Parathyroid adenoma (tissue), 2 donors: ENCODE data around the gene KLRC3.
"Not testable (repeated sequence)": the region's sequence is repeated elsewhere in the genome, so short reads cannot be mapped to it uniquely, and the experiment has no call there.

Experiments
- H2AFZ ChIP-seq: fragments of 300-600 bp; sonication (generic); one replicate; pipeline ENCODE4 v1.7.0; 2017; ENCODE audit warnings: antibody characterized with exemption, mild to moderate bottlenecking
- H3K27ac ChIP-seq: fragments of 300-600 bp; sonication (generic); one replicate; pipeline ENCODE4 v1.7.0; 2017
- H3K27me3 ChIP-seq: fragments of 300-600 bp; sonication (generic); one replicate; pipeline ENCODE4 v1.7.0; 2017; ENCODE audit warnings: low read length; ENCODE audit not compliant: control insufficient read depth, insufficient read depth
- H3K36me3 ChIP-seq: fragments of 300-600 bp; sonication (generic); one replicate; pipeline ENCODE4 v1.7.0; 2017; ENCODE audit warnings: low read length; ENCODE audit not compliant: control insufficient read depth, insufficient read depth
- H3K4me1 ChIP-seq: fragments of 300-600 bp; sonication (generic); one replicate; pipeline ENCODE4 v1.7.0; 2017; ENCODE audit warnings: control low read depth
- H3K4me2 ChIP-seq: fragments of 300-600 bp; sonication (generic); one replicate; pipeline ENCODE4 v1.7.0; 2017; ENCODE audit warnings: low read length
- H3K4me3 ChIP-seq: fragments of 300-600 bp; sonication (generic); one replicate; pipeline ENCODE4 v1.7.0; 2017; ENCODE audit warnings: low read depth, low read length
- H3K79me2 ChIP-seq: fragments of 300-600 bp; sonication (generic); one replicate; pipeline ENCODE4 v1.7.0; 2017; ENCODE audit warnings: control low read depth
- H3K9ac ChIP-seq: fragments of 300-600 bp; sonication (generic); one replicate; pipeline ENCODE4 v1.7.0; 2017; ENCODE audit warnings: mild to moderate bottlenecking
- H3K9me3 ChIP-seq: fragments of 300-600 bp; sonication (generic); one replicate; pipeline ENCODE4 v1.7.0; 2017; ENCODE audit warnings: low read length; ENCODE audit not compliant: control insufficient read depth
- TF ChIP-seq, protein P1 (sequence below): fragments of 300-600 bp; sonication (generic); IDR thresholded peaks from one replicate; pipeline ENCODE4 v1.7.0; 2017; ENCODE audit warnings: antibody characterized with exemption, mild to moderate bottlenecking
- donor health status: primary hyperparathyroidism.

The KLRC3 gene

DNA sequence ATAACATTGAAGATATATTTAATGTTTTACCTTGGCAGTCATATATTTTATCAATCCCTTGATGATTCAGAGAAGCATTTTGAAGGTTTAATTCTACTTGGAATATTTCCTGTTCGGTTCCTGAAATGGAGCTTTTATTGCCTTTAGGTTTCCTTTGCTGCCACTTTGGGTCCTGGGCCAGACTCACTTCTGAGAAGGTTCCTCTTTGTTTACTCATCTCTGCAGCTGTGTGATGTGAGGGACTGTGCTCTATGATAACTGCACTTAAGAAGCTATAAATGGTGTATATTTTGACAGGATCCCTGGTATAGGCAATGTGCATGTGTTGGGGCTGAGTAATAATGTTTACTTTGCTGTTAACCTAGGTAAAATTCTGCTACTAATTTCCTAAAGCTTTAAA lies at the start of gene KLRC3:
Gene KLRC3, minus strand, starts transcription at position 262 of the 400 bp plus-strand sequence. Its CDS starts 45 bp downstream, at position 217.
- not testable (repeated sequence) for H3K27me3 ChIP-seq, H3K36me3 ChIP-seq, H3K79me2 ChIP-seq, H3K4me1 ChIP-seq, H3K4me3 ChIP-seq, H3K27ac ChIP-seq, H3K9me3 ChIP-seq, H2AFZ ChIP-seq, H3K9ac ChIP-seq, H3K4me2 ChIP-seq

DNA sequence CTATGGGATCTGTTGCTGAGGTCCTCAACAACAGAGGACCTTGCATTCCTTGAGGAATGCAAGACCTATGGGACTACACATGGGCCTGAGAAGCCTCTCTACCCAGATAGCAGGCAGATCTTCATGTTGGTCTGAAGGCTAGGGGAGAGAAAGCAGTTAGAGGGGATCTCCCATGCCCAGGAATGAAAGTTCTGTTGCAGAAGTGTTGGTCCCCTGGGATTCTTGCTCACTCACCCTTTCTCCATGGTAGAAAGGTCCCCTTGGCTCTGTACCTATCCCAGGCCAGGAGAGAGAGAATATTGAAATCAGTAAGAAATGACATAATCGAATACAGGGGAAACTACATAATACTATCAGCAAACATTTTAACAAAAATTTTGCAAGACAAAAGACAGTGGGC lies 49.3 kb upstream of the KLRC3 start:
- H3K4me1 ChIP-seq: no peaks in the 10 kb centered on the region
- no peaks in the 10 kb centered on the region for H3K79me2 ChIP-seq
- H3K27me3 ChIP-seq: no peaks in the 10 kb centered on the region

DNA sequence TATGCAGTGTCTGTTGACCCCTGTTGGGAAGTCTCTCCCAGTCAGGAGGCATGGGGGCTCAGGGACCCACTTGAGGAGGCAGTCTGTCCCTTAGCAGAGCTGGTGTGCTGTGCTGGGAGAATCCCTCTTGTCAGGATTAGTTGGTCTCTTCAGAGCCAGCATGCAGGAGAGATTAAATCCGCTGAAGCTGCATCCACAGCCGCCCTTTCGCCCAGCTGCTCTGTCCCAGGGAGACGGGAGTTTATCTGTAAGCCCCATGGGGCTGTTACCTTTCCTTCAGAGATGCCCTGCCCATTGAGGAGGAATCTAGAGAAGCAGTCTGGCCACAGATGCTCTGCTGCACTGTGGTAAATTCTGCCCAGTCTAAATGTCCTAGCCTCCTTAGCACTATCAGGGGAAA lies 45.9 kb upstream of the KLRC3 start:
- H3K36me3 ChIP-seq: no peaks in the 10 kb centered on the region
- TF ChIP-seq, protein P1, sequence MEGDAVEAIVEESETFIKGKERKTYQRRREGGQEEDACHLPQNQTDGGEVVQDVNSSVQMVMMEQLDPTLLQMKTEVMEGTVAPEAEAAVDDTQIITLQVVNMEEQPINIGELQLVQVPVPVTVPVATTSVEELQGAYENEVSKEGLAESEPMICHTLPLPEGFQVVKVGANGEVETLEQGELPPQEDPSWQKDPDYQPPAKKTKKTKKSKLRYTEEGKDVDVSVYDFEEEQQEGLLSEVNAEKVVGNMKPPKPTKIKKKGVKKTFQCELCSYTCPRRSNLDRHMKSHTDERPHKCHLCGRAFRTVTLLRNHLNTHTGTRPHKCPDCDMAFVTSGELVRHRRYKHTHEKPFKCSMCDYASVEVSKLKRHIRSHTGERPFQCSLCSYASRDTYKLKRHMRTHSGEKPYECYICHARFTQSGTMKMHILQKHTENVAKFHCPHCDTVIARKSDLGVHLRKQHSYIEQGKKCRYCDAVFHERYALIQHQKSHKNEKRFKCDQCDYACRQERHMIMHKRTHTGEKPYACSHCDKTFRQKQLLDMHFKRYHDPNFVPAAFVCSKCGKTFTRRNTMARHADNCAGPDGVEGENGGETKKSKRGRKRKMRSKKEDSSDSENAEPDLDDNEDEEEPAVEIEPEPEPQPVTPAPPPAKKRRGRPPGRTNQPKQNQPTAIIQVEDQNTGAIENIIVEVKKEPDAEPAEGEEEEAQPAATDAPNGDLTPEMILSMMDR: no peak
- no peak overlapping the region for H3K27ac ChIP-seq
- H3K27me3 ChIP-seq: no peaks in the 10 kb centered on the region
- no peak overlapping the region for H2AFZ ChIP-seq
- no peak overlapping the region for H3K9ac ChIP-seq
- no peak overlapping the region for H3K4me3 ChIP-seq
- H3K79me2 ChIP-seq: no peaks in the 10 kb centered on the region
- H3K4me1 ChIP-seq: no peaks in the 10 kb centered on the region
- H3K9me3 ChIP-seq: no peaks in the 10 kb centered on the region
- no peak overlapping the region for H3K4me2 ChIP-seq

More for the DNA sequence above, 49.3 kb upstream of the KLRC3 start:
- H3K36me3 ChIP-seq: no peaks in the 10 kb centered on the region
- no peaks in the 10 kb centered on the region for H3K9me3 ChIP-seq
- H2AFZ ChIP-seq: no peak overlapping the region
- no peak overlapping the region for H3K27ac ChIP-seq
- H3K4me2 ChIP-seq: no peak overlapping the region
- TF ChIP-seq, protein P1: no peak
- no peak overlapping the region for H3K4me3 ChIP-seq
- H3K9ac ChIP-seq: no peak overlapping the region

DNA sequence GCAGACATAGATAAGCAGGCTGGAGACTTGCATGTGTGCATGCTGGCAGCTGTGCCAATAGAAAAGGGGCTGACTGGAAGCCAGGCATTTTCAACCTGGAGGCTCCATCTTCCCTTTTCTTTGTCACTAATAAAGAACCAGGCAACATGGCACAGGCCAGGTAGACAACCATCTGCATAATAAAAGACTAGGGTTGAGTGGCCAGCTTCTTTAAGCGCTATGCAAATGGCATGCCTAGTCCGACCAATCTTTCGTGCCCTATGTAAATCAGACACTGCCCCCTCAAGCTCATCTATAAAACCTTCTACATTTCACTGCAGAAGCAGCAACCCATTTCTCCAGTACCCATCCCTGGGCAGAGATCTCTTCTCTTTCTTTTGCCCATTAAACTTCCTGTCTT lies 37.4 kb upstream of the KLRC3 start:
- TF ChIP-seq, protein P1: no peak
- Histone ChIP-seq H3K4me1 (no peaks in the 10 kb centered on the region), H3K9me3 (peaks cover 3% of the 10 kb centered on the region), H3K79me2 (no peaks in the 10 kb centered on the region), H3K9ac (no peak overlapping the region), H3K4me2 (no peak overlapping the region), H3K27ac (no peak overlapping the region), H3K27me3 (no peaks in the 10 kb centered on the region), H3K36me3 (no peaks in the 10 kb centered on the region), H2AFZ (no peak overlapping the region), H3K4me3 (no peak overlapping the region)

DNA sequence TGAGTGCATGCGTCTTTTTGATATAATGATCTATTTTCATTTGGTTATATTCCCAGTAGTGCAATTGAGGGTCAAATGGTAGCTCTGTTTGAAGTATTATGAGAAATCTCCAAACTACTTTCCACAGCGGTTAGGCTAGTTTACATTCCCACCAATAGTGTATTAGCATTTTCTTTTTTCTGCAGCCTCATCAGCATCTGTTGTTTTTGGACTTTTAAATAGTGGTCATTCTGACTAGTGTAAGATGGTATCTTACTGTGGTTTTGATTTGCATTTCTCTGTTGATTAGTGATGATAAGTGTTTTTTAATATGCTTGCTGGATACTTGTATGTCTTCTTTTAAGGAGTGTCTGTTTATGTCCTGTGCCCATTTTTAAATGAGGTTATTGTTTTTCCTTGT lies 36.5 kb upstream of the KLRC3 start:
- Histone ChIP-seq H3K27me3 (no peaks in the 10 kb centered on the region), H2AFZ (no peak overlapping the region), H3K79me2 (no peaks in the 10 kb centered on the region), H3K9ac (no peak overlapping the region), H3K4me1 (no peaks in the 10 kb centered on the region), H3K4me3 (no peak overlapping the region), H3K4me2 (no peak overlapping the region), H3K36me3 (no peaks in the 10 kb centered on the region), H3K9me3 (peaks cover 3% of the 10 kb centered on the region), H3K27ac (no peak overlapping the region)
- TF ChIP-seq, protein P1: no peak
